Kidney (tissue), 14 donors: ENCODE measurements around the gene YPEL1. TPM values are rescaled to one million over a fixed set of nuclear protein-coding genes. Genes with fewer than 3 reads are reported as not detected.

Experiments
- DNase-seq, 5 donors: peaks; one replicate each; pipeline ENCODE4 v3.0.0-alpha.2; 2013 to 2020
- FAIRE-seq: peaks from 2 replicates; lab custom pipeline; 2012; peaks lifted over from hg19 to GRCh38; lab: Jason Lieb, UNC
- H3K27ac ChIP-seq, 2 donors: one replicate each; pipeline ENCODE4 v1.7.0; 2013; ENCODE audit warnings: low read depth in 2 of 2, low read length in 2 of 2, inconsistent platforms in 1 of 2
- H3K27me3 ChIP-seq: one replicate; pipeline ENCODE4 v1.7.1; 2013; ENCODE audit warnings: low read length, inconsistent platforms; ENCODE audit not compliant: control insufficient read depth, insufficient read depth
- H3K36me3 ChIP-seq, 3 donors: one replicate each; pipeline versions ENCODE4 v1.7.0 to v1.7.1; 2013; ENCODE audit warnings: low read length in 3 of 3, control low read depth in 1 of 3, inconsistent platforms in 1 of 3; ENCODE audit not compliant: insufficient read depth in 3 of 3, control insufficient read depth in 2 of 3
- H3K4me1 ChIP-seq, 3 donors: one replicate each; pipeline versions ENCODE4 v1.7.0 to v1.7.1; 2013; ENCODE audit warnings: low read length in 3 of 3, inconsistent platforms in 1 of 3, low read depth in 1 of 3; ENCODE audit not compliant: control insufficient read depth in 2 of 3, insufficient read depth in 2 of 3
- H3K4me3 ChIP-seq, 3 donors: one replicate each; pipeline versions ENCODE4 v1.7.0 to v1.8.1; 2013; ENCODE audit warnings: low read length in 3 of 3, control low read depth in 1 of 3, inconsistent platforms in 1 of 3
- H3K9ac ChIP-seq, 3 donors: one replicate each; pipeline versions ENCODE4 v1.7.0 to v1.7.1; 2013; ENCODE audit warnings: low read length in 3 of 3, control low read depth in 1 of 3, inconsistent platforms in 1 of 3
- H3K9me3 ChIP-seq, 3 donors: one replicate each; pipeline versions ENCODE4 v1.7.0 to v1.7.1; 2013; ENCODE audit warnings: low read length in 3 of 3, control low read depth in 1 of 3, inconsistent platforms in 1 of 3; ENCODE audit not compliant: control insufficient read depth in 2 of 3, insufficient read depth in 1 of 3
- CTCF ChIP-seq: IDR thresholded peaks from 3 replicates; pipeline ENCODE4 v1.5.1; 2012; ENCODE audit warnings: mild to moderate bottlenecking, moderate library complexity, borderline replicate concordance; ENCODE audit not compliant: insufficient read depth; ENCODE audit errors: extremely low read depth
- intact Hi-C: fragments of 100-400 bp; cut with DNase I; formaldehyde crosslinking; loops from one replicate; pipeline ENCODE4 v1.11.1; 2022
- polyA plus RNA-seq: library from polyadenylated mRNA; stranded (reverse); fragments of 350-450 nt; fragmentation: Illumina TruSeq; extraction: RNeasy Lipid Tissue Mini Kit (QIAGEN cat#74804); gene quantifications from one replicate; pipeline ENCODE4 v1.2.3, GENCODE V29; 2014; ENCODE audit warnings: low read depth, low replicate concordance; ENCODE audit not compliant: insufficient read depth
- total RNA-seq: library from RNA; stranded (reverse); fragmentation: NEBNext Ultra II Directional; extraction: Animal tissue kit (Norgen Biotek cat#: 25700); gene quantifications from one replicate; pipeline ENCODE4 v1.2.1, GENCODE V29; 2021
- donor health status: control.
- donor health status: control.
- donor health status: control.
- donor health status: control.
- donor health status: control.
- donor health status: DM: yes; HTN: yes; CAD: no.
- donor health status: Normal renal cell carcinoma (clear cell type).

The YPEL1 gene
- total and polyA plus RNA-seq, 2 donors from 2014 or later, result 2.2 to 6.1 TPM

GRCh38 chr22:21728270-21728669, 7.3 kb downstream of the YPEL1 start:
- TF ChIP-seq CTCF, result no peak
- no peak for FAIRE-seq
- intact Hi-C loops, result no loop called here

GRCh38 chr22:21727768-21728167, 7.8 kb downstream of the YPEL1 start:
- Histone ChIP-seq H3K4me3 (no peak overlapping the region), H3K9me3 (no peaks in the 10 kb centered on the region), H3K4me1 (no peaks in the 10 kb centered on the region), H3K27ac (no peak overlapping the region), H3K36me3 (no peaks in the 10 kb centered on the region), H3K9ac (no peak overlapping the region), H3K27me3 (no peaks in the 10 kb centered on the region)
- TF ChIP-seq CTCF, result no peak
- DNase-seq (no peak), FAIRE-seq (no peak)
- intact Hi-C loops, result no loop called here

More at GRCh38 chr22:21728270-21728669, 7.3 kb downstream of the YPEL1 start:
- DNase-seq, result no peak
- Histone ChIP-seq H3K9ac (no peak overlapping the region), H3K9me3 (no peaks in the 10 kb centered on the region), H3K27me3 (no peaks in the 10 kb centered on the region), H3K4me1 (no peaks in the 10 kb centered on the region), H3K4me3 (no peak overlapping the region), H3K27ac (no peak overlapping the region), H3K36me3 (no peaks in the 10 kb centered on the region)

- Histone ChIP-seq H3K9ac (no peak overlapping the region), H3K4me1 (no peaks in the 10 kb centered on the region), H3K9me3 (no peaks in the 10 kb centered on the region), H3K36me3 (no peaks in the 10 kb centered on the region), H3K27me3 (no peaks in the 10 kb centered on the region), H3K4me3 (no peak overlapping the region), H3K27ac (no peak overlapping the region)
- intact Hi-C loops, result no loop called here
- TF ChIP-seq CTCF, result no peak
- FAIRE-seq (no peak), DNase-seq (no peak)
These were observed 8.4 kb downstream of the YPEL1 start for GRCh38 chr22:21727159-21727558.

- no peak overlapping the region for H3K9ac ChIP-seq
- no peak for FAIRE-seq
- H3K27me3 ChIP-seq, result no peaks in the 10 kb centered on the region
- peak in 4 of 5 donors; percentile 44 to 54 (median 46) for DNase-seq
- H3K9me3 ChIP-seq, result no peaks in the 10 kb centered on the region
- no peaks in the 10 kb centered on the region for H3K4me1 ChIP-seq
- H3K36me3 ChIP-seq, result no peaks in the 10 kb centered on the region
- intact Hi-C loops, result no loop called here
- peak; percentile 14 for TF ChIP-seq CTCF
- H3K27ac ChIP-seq, result no peak overlapping the region
- no peak overlapping the region for H3K4me3 ChIP-seq
These were observed 8.9 kb downstream of the YPEL1 start for GRCh38 chr22:21726650-21727049.
